ENCODE results near the gene SRD5A1.
"Not testable (repeated sequence)": the region's sequence is repeated elsewhere in the genome, so short reads cannot be mapped to it uniquely, and the experiment has no call there.

The SRD5A1 gene

GRCh38 chr5:6642655-6643054 lies 9.4 kb downstream of the SRD5A1 start:
- H3K27ac Mint-ChIP-seq, result no peak overlapping the region

DNA sequence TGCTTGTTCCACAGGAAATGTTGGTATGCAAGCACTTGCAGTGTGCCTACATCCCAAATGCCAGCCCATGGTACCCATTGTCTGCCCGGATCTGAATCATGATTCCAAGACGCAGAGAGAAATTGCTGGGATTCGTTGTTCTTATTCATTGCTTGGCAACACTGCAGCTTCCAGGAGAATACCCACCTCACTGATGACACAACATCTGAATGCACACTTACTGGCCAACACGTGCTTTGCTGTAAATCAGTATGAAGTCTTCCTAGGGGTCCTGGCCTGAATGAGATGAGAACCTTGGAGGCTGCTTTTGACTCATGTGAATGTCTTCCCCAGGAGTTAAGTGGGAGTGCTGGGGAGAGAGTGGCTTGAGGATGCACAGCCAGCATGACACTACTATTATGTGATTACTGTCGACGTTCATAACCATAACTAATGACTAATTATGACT lies 11.6 kb downstream of the SRD5A1 start:
- H3K27ac Mint-ChIP-seq, result no peak overlapping the region
- no peak for DNase-seq (ENCODE audit: low spot score)
- H3K27me3 Mint-ChIP-seq (ENCODE audit: low read depth), result no peaks in the 10 kb centered on the region
- no peaks in the 10 kb centered on the region for H3K9me3 Mint-ChIP-seq
- no peak overlapping the region for H3K4me3 Mint-ChIP-seq
- H3K36me3 Mint-ChIP-seq (ENCODE audit: low read depth), result peaks cover 15% of the 10 kb centered on the region
- peaks cover 7% of the 10 kb centered on the region for H3K4me1 Mint-ChIP-seq (ENCODE audit: low read depth)

More at GRCh38 chr5:6642655-6643054, 9.4 kb downstream of the SRD5A1 start:
- Mint-ChIP-seq H3K9me3 (no peaks in the 10 kb centered on the region), H3K36me3 (ENCODE audit: low read depth) (peaks cover 11% of the 10 kb centered on the region), H3K27me3 (ENCODE audit: low read depth) (no peaks in the 10 kb centered on the region), H3K4me1 (ENCODE audit: low read depth) (peaks cover 6% of the 10 kb centered on the region), H3K4me3 (no peak overlapping the region)
- no peak for DNase-seq (ENCODE audit: low spot score)

DNA sequence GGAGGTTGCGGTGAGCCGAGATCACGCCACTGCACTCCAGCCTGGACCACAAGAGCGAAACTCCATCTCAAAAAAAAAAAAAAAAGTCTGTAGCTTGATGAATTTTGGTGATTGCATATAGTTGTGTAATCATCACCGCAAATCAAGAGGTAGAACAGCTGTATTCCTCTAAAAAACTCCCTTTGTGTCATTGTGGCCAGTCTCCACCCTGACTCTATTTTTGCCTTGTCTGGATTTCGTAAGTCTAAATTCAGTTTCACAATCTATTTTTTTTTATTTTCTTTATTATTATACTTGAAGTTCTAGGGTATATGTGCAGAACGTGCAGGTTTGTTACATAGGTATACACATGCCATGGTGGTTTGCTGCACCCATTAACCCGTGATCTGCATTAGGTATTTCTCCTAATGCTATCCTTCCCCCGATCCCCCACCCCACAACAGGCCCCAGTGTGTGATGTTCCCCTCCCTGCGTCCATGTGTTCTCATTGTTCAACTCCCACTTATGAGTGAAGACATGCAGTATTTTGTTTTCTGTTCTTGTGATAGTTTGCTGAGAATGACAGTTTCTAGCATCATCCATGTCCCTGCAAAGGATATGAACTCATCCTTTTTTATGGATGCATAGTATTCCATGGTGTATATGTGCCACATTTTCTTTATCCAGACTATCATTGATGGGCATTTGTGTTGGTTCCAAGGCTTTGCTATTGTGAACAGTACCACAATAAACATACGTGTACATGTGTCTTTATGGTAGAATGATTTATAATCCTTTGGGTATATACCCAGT lies 12.5 kb downstream of the SRD5A1 start:
- H3K27ac Mint-ChIP-seq; H3K4me1 Mint-ChIP-seq (ENCODE audit: low read depth); DNase-seq (ENCODE audit: low spot score); H3K4me3 Mint-ChIP-seq; H3K9me3 Mint-ChIP-seq; H3K27me3 Mint-ChIP-seq (ENCODE audit: low read depth): not testable (repeated sequence)
- peaks cover 19% of the 10 kb centered on the region for H3K36me3 Mint-ChIP-seq (ENCODE audit: low read depth)

DNA sequence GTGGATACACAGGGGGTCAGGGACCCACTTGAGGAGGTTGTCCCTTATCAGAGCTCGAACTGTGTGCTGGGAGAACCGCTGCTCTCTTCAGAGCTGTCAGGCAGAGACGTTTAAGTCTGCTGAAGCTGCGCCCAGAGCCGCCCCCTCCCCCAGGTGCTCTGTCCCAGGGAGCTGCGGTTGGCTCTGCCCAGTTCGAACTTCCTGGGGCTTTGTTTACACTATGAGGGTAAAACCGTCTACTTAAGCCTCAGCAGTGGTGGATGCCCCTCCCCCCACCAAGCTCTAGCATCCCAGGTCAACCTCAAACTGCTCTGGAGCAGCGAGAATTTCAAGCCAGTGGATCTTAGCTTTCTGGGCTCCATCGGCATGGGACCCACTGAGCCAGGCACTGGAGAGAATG lies 15.9 kb downstream of the SRD5A1 start:
- peaks cover 26% of the 10 kb centered on the region for H3K36me3 Mint-ChIP-seq (ENCODE audit: low read depth)
- DNase-seq (ENCODE audit: low spot score), result no peak
- no peak overlapping the region for H3K4me3 Mint-ChIP-seq
- H3K4me1 Mint-ChIP-seq (ENCODE audit: low read depth), result peaks cover 9% of the 10 kb centered on the region
- H3K9me3 Mint-ChIP-seq, result no peaks in the 10 kb centered on the region
- H3K27me3 Mint-ChIP-seq (ENCODE audit: low read depth), result no peaks in the 10 kb centered on the region
- no peak overlapping the region for H3K27ac Mint-ChIP-seq

DNA sequence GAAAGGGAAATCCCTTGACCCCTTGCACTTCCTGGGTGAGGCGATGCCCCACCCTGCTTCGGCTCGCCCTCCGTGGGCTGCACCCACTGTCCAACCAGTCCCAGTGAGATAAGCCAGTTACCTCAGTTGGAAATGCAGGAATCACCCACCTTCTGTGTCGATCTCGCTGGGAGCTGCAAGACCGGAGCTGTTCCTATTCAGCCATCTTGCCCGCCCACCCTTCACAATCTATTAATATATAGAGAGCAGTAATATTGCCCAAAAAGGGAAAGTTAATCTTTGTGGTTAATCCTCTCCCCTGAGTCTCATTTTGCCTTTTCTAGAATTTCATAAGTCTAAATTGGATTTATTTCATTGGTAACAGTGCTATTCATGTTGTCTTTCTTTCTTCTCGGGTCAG lies 16.4 kb downstream of the SRD5A1 start:
- H3K9me3 Mint-ChIP-seq, result no peaks in the 10 kb centered on the region
- H3K4me3 Mint-ChIP-seq, result no peak overlapping the region
- no peaks in the 10 kb centered on the region for H3K27me3 Mint-ChIP-seq (ENCODE audit: low read depth)
- H3K36me3 Mint-ChIP-seq (ENCODE audit: low read depth), result peaks cover 25% of the 10 kb centered on the region
- H3K4me1 Mint-ChIP-seq (ENCODE audit: low read depth), result peaks cover 9% of the 10 kb centered on the region
- no peak for DNase-seq (ENCODE audit: low spot score)
- H3K27ac Mint-ChIP-seq, result no peak overlapping the region

DNA sequence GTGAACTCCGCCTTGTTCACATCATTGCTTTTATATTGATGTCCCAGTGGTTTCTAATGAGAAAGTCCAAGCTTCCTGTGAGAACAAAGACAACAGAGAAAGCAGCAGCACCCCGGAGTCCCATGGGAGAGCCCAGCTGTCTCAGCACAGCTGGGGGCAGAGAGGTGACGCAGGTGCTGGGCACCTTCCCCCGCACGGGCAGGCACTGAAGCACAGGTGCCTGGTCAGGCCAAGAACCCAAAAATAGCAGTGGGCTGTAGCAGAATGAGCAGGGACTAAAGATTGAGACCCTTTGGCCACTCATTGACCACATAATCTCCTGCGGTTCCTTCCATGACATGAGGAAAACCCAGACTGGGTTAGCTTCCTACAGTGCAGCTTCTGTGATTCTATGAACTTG lies 18.8 kb downstream of the SRD5A1 start:
- Mint-ChIP-seq H3K27me3 (ENCODE audit: low read depth) (no peaks in the 10 kb centered on the region), H3K36me3 (ENCODE audit: low read depth) (peaks cover 39% of the 10 kb centered on the region), H3K27ac (no peak overlapping the region), H3K9me3 (peaks cover 19% of the 10 kb centered on the region), H3K4me1 (ENCODE audit: low read depth) (peaks cover 3% of the 10 kb centered on the region), H3K4me3 (no peak overlapping the region)
- DNase-seq (ENCODE audit: low spot score), result no peak

DNA sequence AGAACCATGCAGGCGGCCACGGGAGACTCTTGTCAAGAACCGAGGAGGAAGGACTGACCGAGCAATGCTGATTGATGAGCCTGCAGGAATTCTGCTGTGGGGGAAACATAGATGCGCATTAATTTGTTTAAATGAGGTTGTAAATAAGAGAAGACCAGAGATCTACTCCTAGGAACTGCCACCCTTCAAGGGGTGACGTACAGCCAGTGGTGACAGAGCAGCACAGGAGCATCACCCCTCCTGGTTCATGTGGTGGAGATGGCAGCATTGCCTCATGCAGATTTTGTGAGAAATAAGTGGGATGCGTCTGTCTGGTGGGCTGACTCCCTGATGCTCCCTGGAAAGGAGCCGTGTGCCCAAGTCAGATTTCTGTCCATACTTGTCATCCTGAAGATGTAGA lies 22.2 kb downstream of the SRD5A1 start:
- Mint-ChIP-seq H3K4me3 (no peak overlapping the region), H3K27me3 (ENCODE audit: low read depth) (no peaks in the 10 kb centered on the region), H3K36me3 (ENCODE audit: low read depth) (peaks cover 46% of the 10 kb centered on the region), H3K27ac (no peak overlapping the region), H3K9me3 (peaks cover 22% of the 10 kb centered on the region), H3K4me1 (ENCODE audit: low read depth) (peaks cover 4% of the 10 kb centered on the region)
- DNase-seq (ENCODE audit: low spot score), result no peak

DNA sequence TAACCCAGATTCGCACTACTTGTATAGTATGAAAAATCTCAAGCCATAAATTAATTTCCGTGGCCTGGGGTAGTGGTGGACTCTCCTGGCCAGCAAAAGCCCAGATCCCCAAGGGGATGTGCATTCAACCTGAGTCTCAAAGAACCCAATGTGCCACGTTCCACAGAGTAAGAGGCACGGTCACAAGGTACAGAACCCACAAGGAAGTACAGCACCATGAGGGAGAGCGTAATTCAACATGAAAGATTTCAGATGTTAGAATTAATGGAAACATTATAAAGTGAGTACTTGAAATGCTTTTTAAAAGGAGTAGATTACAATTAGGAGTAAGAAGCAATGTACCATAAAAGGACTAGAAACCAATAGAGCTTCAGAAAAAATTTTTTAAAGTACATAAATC lies 23.4 kb downstream of the SRD5A1 start:
- peaks cover 22% of the 10 kb centered on the region for H3K9me3 Mint-ChIP-seq
- DNase-seq (ENCODE audit: low spot score), result no peak
- H3K27me3 Mint-ChIP-seq (ENCODE audit: low read depth), result no peaks in the 10 kb centered on the region
- peaks cover 45% of the 10 kb centered on the region for H3K36me3 Mint-ChIP-seq (ENCODE audit: low read depth)
- no peak overlapping the region for H3K27ac Mint-ChIP-seq
- no peak overlapping the region for H3K4me3 Mint-ChIP-seq
- peaks cover 6% of the 10 kb centered on the region for H3K4me1 Mint-ChIP-seq (ENCODE audit: low read depth)

GRCh38 chr5:6659941-6660684 lies 26.9 kb downstream of the SRD5A1 start:
- no peak for DNase-seq (ENCODE audit: low spot score)
- Mint-ChIP-seq H3K27me3 (ENCODE audit: low read depth) (no peaks in the 10 kb centered on the region), H3K36me3 (ENCODE audit: low read depth) (peaks cover 33% of the 10 kb centered on the region), H3K27ac (peak overlapping the region; percentile 33), H3K9me3 (peaks cover 21% of the 10 kb centered on the region), H3K4me3 (no peak overlapping the region), H3K4me1 (ENCODE audit: low read depth) (peaks cover 6% of the 10 kb centered on the region)

DNA sequence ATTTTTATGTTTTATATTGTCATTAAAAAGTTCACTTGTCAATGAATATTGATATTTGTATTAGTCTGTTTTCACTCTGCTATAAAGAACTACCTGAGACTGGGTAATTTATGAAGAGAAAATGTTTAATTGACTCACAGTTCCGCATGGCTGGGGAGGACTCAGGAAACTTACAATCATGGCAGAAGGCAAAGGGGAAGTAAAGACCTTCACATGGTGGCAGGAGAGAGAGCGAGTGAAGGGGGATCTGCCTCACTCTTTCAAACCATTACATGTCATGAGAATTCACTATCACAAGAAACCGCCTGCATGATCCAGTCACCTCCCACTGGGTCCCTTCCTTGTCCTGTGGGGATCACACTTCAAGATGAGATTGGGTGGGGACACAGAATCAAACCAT lies 27.4 kb downstream of the SRD5A1 start:
- peak overlapping the region; percentile 64 for H3K27ac Mint-ChIP-seq

GRCh38 chr5:6666762-6667161 lies 33.5 kb downstream of the SRD5A1 start:
- H3K4me3 Mint-ChIP-seq, result no peak overlapping the region
- H3K27ac Mint-ChIP-seq, result no peak overlapping the region
- no peak for DNase-seq (ENCODE audit: low spot score)
- H3K9me3 Mint-ChIP-seq, result no peaks in the 10 kb centered on the region
- peaks cover 6% of the 10 kb centered on the region for H3K36me3 Mint-ChIP-seq (ENCODE audit: low read depth)
- H3K27me3 Mint-ChIP-seq (ENCODE audit: low read depth), result no peaks in the 10 kb centered on the region
- peaks cover 5% of the 10 kb centered on the region for H3K4me1 Mint-ChIP-seq (ENCODE audit: low read depth)

More for the DNA sequence above, 27.4 kb downstream of the SRD5A1 start:
- no peak for DNase-seq (ENCODE audit: low spot score)
- Mint-ChIP-seq H3K36me3 (ENCODE audit: low read depth) (peaks cover 27% of the 10 kb centered on the region), H3K9me3 (peaks cover 16% of the 10 kb centered on the region), H3K4me1 (ENCODE audit: low read depth) (peaks cover 6% of the 10 kb centered on the region), H3K4me3 (no peak overlapping the region), H3K27me3 (ENCODE audit: low read depth) (no peaks in the 10 kb centered on the region)

- no peaks in the 10 kb centered on the region for H3K9me3 Mint-ChIP-seq
- no peak overlapping the region for H3K4me3 Mint-ChIP-seq
- H3K36me3 Mint-ChIP-seq (ENCODE audit: low read depth), result peaks cover 6% of the 10 kb centered on the region
- H3K27ac Mint-ChIP-seq, result no peak overlapping the region
- H3K4me1 Mint-ChIP-seq (ENCODE audit: low read depth), result peaks cover 5% of the 10 kb centered on the region
- H3K27me3 Mint-ChIP-seq (ENCODE audit: low read depth), result no peaks in the 10 kb centered on the region
- DNase-seq (ENCODE audit: low spot score), result no peak
Observed at GRCh38 chr5:6667648-6668047, 34.4 kb downstream of the SRD5A1 start.

DNA sequence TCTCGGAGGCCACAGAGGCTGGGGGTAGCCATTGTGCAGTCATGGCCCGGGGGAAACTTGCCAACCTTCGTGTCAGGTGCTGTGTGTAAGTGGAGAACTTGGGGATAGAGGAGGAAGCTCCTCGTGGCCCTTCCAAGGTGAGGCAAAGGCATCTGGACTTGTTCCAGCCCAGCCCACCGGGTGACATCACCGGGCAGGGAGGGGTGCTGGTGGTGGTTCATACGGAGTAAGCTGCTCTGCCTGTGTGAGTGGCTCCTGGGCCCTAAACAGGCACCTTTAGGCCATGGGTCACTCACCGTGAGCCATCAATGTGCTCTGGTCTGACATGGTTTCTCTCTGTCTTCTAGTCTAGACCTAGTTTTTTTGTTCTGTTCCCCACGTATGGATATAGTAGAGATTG lies 35.5 kb downstream of the SRD5A1 start:
- DNase-seq (ENCODE audit: low spot score); H3K27me3 Mint-ChIP-seq (ENCODE audit: low read depth); H3K9me3 Mint-ChIP-seq; H3K4me3 Mint-ChIP-seq; H3K4me1 Mint-ChIP-seq (ENCODE audit: low read depth); H3K27ac Mint-ChIP-seq; H3K36me3 Mint-ChIP-seq (ENCODE audit: low read depth): not testable (repeated sequence)

DNA sequence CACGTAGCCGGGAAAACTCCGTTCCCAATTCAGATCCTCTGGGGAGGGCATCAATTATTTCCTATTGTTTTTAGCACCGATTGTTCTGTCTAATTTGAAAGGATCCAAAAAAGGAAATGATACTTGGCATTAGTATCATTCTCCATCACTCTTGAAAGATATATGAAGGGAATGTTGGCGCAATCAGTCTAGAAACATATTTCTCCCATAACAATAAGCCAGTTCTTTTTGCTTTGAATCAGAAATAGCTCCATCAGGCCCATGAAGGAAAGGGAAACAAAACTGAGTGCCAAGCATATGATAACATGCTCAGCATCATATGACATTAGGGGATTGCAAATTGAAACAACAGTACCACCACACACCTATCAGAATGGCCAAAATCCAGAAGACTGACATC lies 39.8 kb downstream of the SRD5A1 start:
- peaks cover 5% of the 10 kb centered on the region for H3K4me1 Mint-ChIP-seq (ENCODE audit: low read depth)
- DNase-seq (ENCODE audit: low spot score), result no peak
- H3K36me3 Mint-ChIP-seq (ENCODE audit: low read depth), result peaks cover 6% of the 10 kb centered on the region
- H3K27ac Mint-ChIP-seq, result no peak overlapping the region
- no peaks in the 10 kb centered on the region for H3K9me3 Mint-ChIP-seq
- H3K4me3 Mint-ChIP-seq, result no peak overlapping the region
- no peaks in the 10 kb centered on the region for H3K27me3 Mint-ChIP-seq (ENCODE audit: low read depth)
